HL-60 (cell line): ENCODE results near the gene KLF6.

Source experiments
- DNase-seq, 2 experiments: peaks; one replicate each; pipeline ENCODE4 v3.0.0-alpha.2; 2010 to 2020; ENCODE audit warnings: low read depth in 1 of 2, low spot score in 1 of 2
- H3K27ac ChIP-seq: fragments of 250-450 bp; sonication (Bioruptor Pico); replicated peaks from 2 replicates; pipeline ENCODE4 v1.5.1; 2020; ENCODE audit warnings: mild to moderate bottlenecking, moderate library complexity
- H3K27me3 ChIP-seq: fragments of 250-450 bp; sonication (Bioruptor Pico); 2 replicates; pipeline ENCODE4 v1.5.1; 2021; ENCODE audit warnings: mild to moderate bottlenecking, moderate library complexity; ENCODE audit not compliant: insufficient read depth, poor library complexity, severe bottlenecking
- H3K4me3 ChIP-seq: replicated peaks from 2 replicates; pipeline ENCODE4 v1.5.1; 2011; ENCODE audit warnings: mild to moderate bottlenecking, control low read depth, low read length; ENCODE audit not compliant: insufficient read depth
- CTCF ChIP-seq: IDR thresholded peaks from one replicate; pipeline ENCODE4 v1.5.1; 2011; ENCODE audit warnings: low read length, control low read depth, inconsistent platforms; ENCODE audit not compliant: insufficient read depth
- GABPA ChIP-seq: IDR thresholded peaks from 2 replicates; pipeline ENCODE4 v1.6.1; 2012; ENCODE audit warnings: low read depth
- POLR2AphosphoS5 ChIP-seq: IDR thresholded peaks from 2 replicates; pipeline ENCODE4 v1.6.1; 2012; ENCODE audit warnings: low read depth
- SPI1 ChIP-seq: IDR thresholded peaks from 2 replicates; pipeline ENCODE4 v1.6.1; 2012; ENCODE audit warnings: low read depth, mild to moderate bottlenecking, borderline replicate concordance
- TF ChIP-seq, protein P1 (sequence below): IDR thresholded peaks from 2 replicates; pipeline ENCODE4 v1.6.1; 2012; ENCODE audit warnings: low read depth; ENCODE audit not compliant: insufficient replicate concordance

KLF6 gene

GRCh38 chr10:3789621-3790020 is 4.6 kb upstream of the KLF6 start:
- TF ChIP-seq, protein P1, sequence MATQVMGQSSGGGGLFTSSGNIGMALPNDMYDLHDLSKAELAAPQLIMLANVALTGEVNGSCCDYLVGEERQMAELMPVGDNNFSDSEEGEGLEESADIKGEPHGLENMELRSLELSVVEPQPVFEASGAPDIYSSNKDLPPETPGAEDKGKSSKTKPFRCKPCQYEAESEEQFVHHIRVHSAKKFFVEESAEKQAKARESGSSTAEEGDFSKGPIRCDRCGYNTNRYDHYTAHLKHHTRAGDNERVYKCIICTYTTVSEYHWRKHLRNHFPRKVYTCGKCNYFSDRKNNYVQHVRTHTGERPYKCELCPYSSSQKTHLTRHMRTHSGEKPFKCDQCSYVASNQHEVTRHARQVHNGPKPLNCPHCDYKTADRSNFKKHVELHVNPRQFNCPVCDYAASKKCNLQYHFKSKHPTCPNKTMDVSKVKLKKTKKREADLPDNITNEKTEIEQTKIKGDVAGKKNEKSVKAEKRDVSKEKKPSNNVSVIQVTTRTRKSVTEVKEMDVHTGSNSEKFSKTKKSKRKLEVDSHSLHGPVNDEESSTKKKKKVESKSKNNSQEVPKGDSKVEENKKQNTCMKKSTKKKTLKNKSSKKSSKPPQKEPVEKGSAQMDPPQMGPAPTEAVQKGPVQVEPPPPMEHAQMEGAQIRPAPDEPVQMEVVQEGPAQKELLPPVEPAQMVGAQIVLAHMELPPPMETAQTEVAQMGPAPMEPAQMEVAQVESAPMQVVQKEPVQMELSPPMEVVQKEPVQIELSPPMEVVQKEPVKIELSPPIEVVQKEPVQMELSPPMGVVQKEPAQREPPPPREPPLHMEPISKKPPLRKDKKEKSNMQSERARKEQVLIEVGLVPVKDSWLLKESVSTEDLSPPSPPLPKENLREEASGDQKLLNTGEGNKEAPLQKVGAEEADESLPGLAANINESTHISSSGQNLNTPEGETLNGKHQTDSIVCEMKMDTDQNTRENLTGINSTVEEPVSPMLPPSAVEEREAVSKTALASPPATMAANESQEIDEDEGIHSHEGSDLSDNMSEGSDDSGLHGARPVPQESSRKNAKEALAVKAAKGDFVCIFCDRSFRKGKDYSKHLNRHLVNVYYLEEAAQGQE = no peak
- DNase-seq = no peak
- Histone ChIP-seq H3K27ac (no peak overlapping the region), H3K27me3 (no peaks in the 10 kb centered on the region), H3K4me3 (no peak overlapping the region)

DNA sequence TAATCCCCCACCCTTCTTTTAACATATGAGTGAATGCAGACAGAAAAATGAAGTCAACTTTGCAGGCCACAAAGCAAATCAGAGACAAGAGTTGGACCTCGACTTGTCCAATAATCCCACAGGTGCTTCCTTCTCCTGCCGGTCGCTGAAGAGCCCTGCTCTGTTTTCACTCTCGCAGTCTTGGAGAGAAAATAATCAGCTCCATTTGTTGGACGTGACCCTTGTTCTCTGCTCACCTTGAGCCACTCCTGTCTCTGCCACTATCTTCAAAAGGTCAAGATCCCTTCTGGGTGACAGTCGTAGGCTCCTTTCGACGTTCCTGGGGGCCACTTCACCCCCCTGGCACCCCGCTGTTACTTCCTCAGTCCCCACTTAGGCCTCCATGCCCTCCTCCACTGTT is 2.8 kb upstream of the KLF6 start:
- H3K4me3 ChIP-seq = no peak overlapping the region
- DNase-seq = no peak
- no peaks in the 10 kb centered on the region for H3K27me3 ChIP-seq
- TF ChIP-seq, protein P1 = no peak
- TF ChIP-seq CTCF (no peak), GABPA (no peak), SPI1 (no peak), POLR2AphosphoS5 (no peak)
- no peak overlapping the region for H3K27ac ChIP-seq

DNA sequence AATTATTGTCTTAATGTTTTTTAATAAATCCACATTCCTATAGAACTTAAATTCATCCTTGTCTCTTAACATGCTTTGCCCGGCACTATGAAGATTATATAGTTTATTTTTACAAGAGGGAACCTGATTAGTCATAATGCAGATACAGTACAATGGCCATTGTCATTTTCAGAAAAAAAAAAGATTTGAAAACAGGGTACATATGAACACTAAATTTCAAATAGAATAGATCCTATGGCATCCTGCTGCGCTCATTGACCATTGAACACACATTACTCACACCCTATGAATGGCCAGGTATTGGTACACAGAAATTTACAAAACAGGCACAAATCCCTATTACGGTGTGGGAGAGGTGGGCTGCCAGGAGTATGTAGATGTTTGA is 2.0 kb upstream of the KLF6 start:
- Histone ChIP-seq H3K27ac (no peak overlapping the region), H3K27me3 (no peaks in the 10 kb centered on the region), H3K4me3 (no peak overlapping the region)
- TF ChIP-seq, protein P1 = no peak
- TF ChIP-seq SPI1 = no peak
- no peak for TF ChIP-seq GABPA
- no peak for TF ChIP-seq CTCF
- TF ChIP-seq POLR2AphosphoS5 = no peak
- DNase-seq = no peak
